SK-N-DZ (cell line): ENCODE results near the gene SLC41A3.
"Not testable (repeated sequence)": the region's sequence is repeated elsewhere in the genome, so short reads cannot be mapped to it uniquely, and the experiment has no call there.

ENCODE experiments used
- DNase-seq: peaks from one replicate; pipeline ENCODE4 v3.0.0-alpha.2; 2015; ENCODE audit warnings: low spot score
- small RNA-seq, 2 experiments: library from RNA; depleted of rRNA; stranded (forward); fragments of <200 nt; gene quantifications; one replicate each; pipeline ENCODE3, GENCODE V24; 2014

Gene SLC41A3

GRCh38 chr3:125958511-125959316 lies 125.2 kb downstream of the SLC41A3 start:
- DNase-seq = no peak

GRCh38 chr3:125957674-125958510 lies 126.0 kb downstream of the SLC41A3 start:
- no peak for DNase-seq

GRCh38 chr3:125957020-125957419 lies 126.9 kb downstream of the SLC41A3 start:
- DNase-seq = not testable (repeated sequence)

Small RNAs within 50 kb of the gene (small RNA-seq; reads per million reads assigned to genes)
- gene AC092903.1 = 0 reads per million in 2 experiments
